Measurements from ENCODE around the gene IFT20. TPM values are rescaled to one million over a fixed set of nuclear protein-coding genes. Genes with fewer than 3 reads are reported as not detected.

Gene IFT20
- total RNA-seq, 2 donors from 2014 or later, result 15.6 to 19.6 TPM

DNA sequence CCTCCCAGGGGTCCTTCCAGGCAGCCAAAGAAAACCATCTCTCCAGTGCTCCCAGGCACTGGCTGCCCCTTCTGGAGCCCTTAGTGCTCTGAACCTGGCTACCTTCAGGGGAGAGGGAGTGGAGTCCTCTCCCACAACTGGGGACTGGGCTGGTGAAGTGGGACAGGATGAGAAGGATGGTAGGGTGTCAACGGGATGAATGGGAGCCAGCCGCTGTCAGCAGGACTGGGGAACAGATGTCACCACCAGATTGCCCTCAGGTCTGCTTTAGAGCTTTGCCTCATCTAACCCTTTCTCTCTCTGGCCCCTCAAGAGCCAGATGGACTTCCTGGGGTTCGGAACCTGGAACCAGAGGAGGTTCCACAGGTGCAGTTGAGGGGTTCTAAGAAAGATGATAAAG is 30.2 kb upstream of the IFT20 start:
- Histone ChIP-seq H3K27me3 (no peaks in the 10 kb centered on the region), H3K9me3 (no peaks in the 10 kb centered on the region), H3K27ac (no peak overlapping the region), H3K4me1 (peaks cover 0 to 7% of the 10 kb centered on the region in 2 donors), H3K36me3 (peaks cover 36% of the 10 kb centered on the region), H3K4me3 (no peak overlapping the region)
- TF ChIP-seq, protein P1, sequence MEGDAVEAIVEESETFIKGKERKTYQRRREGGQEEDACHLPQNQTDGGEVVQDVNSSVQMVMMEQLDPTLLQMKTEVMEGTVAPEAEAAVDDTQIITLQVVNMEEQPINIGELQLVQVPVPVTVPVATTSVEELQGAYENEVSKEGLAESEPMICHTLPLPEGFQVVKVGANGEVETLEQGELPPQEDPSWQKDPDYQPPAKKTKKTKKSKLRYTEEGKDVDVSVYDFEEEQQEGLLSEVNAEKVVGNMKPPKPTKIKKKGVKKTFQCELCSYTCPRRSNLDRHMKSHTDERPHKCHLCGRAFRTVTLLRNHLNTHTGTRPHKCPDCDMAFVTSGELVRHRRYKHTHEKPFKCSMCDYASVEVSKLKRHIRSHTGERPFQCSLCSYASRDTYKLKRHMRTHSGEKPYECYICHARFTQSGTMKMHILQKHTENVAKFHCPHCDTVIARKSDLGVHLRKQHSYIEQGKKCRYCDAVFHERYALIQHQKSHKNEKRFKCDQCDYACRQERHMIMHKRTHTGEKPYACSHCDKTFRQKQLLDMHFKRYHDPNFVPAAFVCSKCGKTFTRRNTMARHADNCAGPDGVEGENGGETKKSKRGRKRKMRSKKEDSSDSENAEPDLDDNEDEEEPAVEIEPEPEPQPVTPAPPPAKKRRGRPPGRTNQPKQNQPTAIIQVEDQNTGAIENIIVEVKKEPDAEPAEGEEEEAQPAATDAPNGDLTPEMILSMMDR (IDR thresholded peaks at IDR 0.05), result no peak
- no peak for DNase-seq (ENCODE audit: low spot score)

- peaks cover 43% of the 10 kb centered on the region for H3K36me3 ChIP-seq
- H3K9me3 ChIP-seq, result no peaks in the 10 kb centered on the region
- no peak within 1 kb of the TSS for H3K4me3 ChIP-seq
- TF ChIP-seq, protein P1 (IDR thresholded peaks at IDR 0.05), result no peak
- H3K4me1 ChIP-seq, result peaks cover 0 to under 1% of the 10 kb centered on the region in 2 donors
- no peak within 1 kb of the TSS for H3K27ac ChIP-seq
- no peak for DNase-seq (ENCODE audit: low spot score)
- no peaks in the 10 kb centered on the region for H3K27me3 ChIP-seq
Observed at GRCh38 chr17:28364665-28365363, 29.5 kb upstream of the IFT20 start, which contains the start of gene SEBOX. Gene SEBOX (minus strand): TSS chr17:28365199. CDS start chr17:28365151, 48 bp downstream.

DNA sequence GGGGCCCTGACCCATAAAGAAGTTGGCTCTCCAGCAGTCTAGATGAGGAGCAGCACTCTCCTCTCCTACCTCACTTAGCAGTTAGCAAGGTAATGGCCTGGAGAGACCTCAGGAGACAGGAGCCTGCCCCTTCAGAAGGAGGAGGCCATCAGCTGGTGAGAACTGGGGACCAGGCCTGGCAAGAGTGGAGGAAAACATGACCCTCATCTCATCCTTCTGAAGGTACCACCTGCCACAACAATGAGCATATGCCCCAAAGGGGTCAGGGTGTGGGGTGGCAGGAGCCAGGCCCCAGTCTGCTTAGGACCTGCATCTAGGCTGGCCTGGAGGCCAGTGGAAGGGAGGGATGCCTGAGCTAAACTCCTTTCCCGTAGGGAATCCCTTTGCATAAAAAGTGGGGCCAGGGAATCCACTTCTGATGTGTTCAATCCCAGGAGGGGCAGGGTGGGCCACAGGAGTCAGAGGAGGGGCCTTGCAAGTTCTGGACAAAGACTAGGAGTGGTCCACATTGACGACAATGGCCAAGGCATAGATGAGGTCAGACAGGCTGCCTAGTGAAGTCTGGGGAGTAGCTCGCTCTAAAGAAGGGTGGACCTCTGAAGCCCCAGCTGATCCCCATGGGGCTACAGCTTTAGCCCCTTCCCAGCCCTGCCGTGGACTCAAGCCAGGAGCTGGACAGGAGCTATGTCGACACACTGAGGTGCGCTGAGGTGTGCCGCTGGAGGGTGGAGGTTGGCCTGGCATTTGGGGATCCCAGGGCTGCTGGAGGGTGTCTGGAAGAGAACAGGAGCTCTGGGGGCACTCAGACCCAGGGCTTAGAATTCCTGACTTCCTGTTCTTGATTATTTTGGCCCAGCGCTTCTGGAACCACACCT is 28.7 kb upstream of the IFT20 start:
- Histone ChIP-seq H3K36me3 (peaks cover 51% of the 10 kb centered on the region), H3K4me3 (no peak overlapping the region)
- TF ChIP-seq, protein P1 (IDR thresholded peaks at IDR 0.05), result no peak

DNA sequence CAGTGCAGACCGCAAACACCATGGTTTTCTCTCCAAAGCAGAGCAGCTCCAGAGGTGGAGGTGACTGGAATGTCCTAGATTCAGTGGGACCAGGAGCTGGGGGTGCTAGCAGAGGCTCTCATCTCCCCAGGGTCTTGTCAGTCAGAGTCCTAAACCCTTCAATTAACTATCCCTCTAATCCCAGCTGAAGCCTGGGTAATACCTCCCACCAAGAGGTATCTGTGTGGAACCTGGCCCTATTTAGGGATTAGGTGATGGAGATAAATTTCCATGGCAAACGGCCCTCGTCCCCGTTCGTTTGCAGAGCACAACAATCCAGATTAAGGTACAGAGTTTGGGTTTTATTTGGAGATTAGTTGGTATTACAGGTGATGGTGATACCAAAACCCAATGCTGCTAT is 27.9 kb upstream of the IFT20 start:
- no peaks in the 10 kb centered on the region for H3K27me3 ChIP-seq
- no peak for DNase-seq (ENCODE audit: low spot score)
- no peak overlapping the region for H3K27ac ChIP-seq
- peaks cover 0 to 7% of the 10 kb centered on the region in 2 donors for H3K4me1 ChIP-seq
- H3K9me3 ChIP-seq, result no peaks in the 10 kb centered on the region
- H3K36me3 ChIP-seq, result peaks cover 51% of the 10 kb centered on the region
- H3K4me3 ChIP-seq, result no peak overlapping the region
- TF ChIP-seq, protein P1 (IDR thresholded peaks at IDR 0.05), result no peak

More for the DNA sequence above, 28.7 kb upstream of the IFT20 start:
- H3K27ac ChIP-seq, result no peak overlapping the region
- H3K27me3 ChIP-seq, result no peaks in the 10 kb centered on the region
- DNase-seq (ENCODE audit: low spot score), result no peak
- H3K4me1 ChIP-seq, result no peaks in the 10 kb centered on the region
- no peaks in the 10 kb centered on the region for H3K9me3 ChIP-seq

GRCh38 chr17:28357901-28358197 is 22.6 kb upstream of the IFT20 start:
- Histone ChIP-seq H3K4me1 (peaks cover 0 to 30% of the 10 kb centered on the region in 2 donors), H3K36me3 (peaks cover 63% of the 10 kb centered on the region), H3K27me3 (no peaks in the 10 kb centered on the region), H3K27ac (peak overlapping the region; percentile 89 to 94), H3K9me3 (no peaks in the 10 kb centered on the region), H3K4me3 (peak overlapping the region; percentile 94 to 99)
- TF ChIP-seq, protein P1 (IDR thresholded peaks at IDR 0.05), result no peak
- DNase-seq (ENCODE audit: low spot score), result no peak

Measured in right atrium auricular region (tissue), 2 donors.